K562 (cell line): ENCODE measurements around the gene TRPV6. TPM values are rescaled to one million over a fixed set of nuclear protein-coding genes. Genes with fewer than 3 reads are reported as not detected.
A peak's percentile ranks its signal among the peaks of the same experiment; 100 is the strongest.

Experiments used
- ATAC-seq: fragments of 200-7000 bp; cut with Tn5 transposase; 3 replicates; pipeline ENCODE4 v1.9.1; 2020; ENCODE audit warnings: moderate library complexity
- BruUV-seq: library from RNA; stranded (reverse); fragments of 400-500 nt; replicated peaks from 2 replicates; lab custom pipeline; 2021; lab: Mats Ljungman, UMichigan
- CTCF ChIA-PET: fragments of 300-600 bp; formaldehyde crosslinking; extraction: SDS; loops from one replicate; lab custom pipeline; 2021; ENCODE audit warnings: low intra/inter-chr PET ratio; lab: Yijun Ruan, JAX
- POLR2A ChIA-PET: fragments of 300-600, 350-650 bp; sonication (Branson Sonifier 250); formaldehyde crosslinking; extraction: SDS; loops from one replicate; lab custom pipeline; 2021; ENCODE audit warnings: antibody characterized with exemption, inconsistent platforms; lab: Yijun Ruan, JAX
- DNase-seq, 4 experiments: peaks; one replicate each; pipeline versions ENCODE4 v3.0.0 to v3.0.0-alpha.2; 2011 to 2018; ENCODE audit warnings: low spot score in 3 of 4, mixed read lengths in 3 of 4; ENCODE audit errors: extremely low read depth in 1 of 4
- FAIRE-seq: peaks from 2 replicates; lab custom pipeline; 2011; peaks lifted over from hg19 to GRCh38; lab: Jason Lieb, UNC
- H2AFZ ChIP-seq: 2 replicates; pipeline ENCODE4 v1.6.0; 2011; ENCODE audit warnings: low read depth, low read length, control low read depth, inconsistent platforms
- H3K27ac ChIP-seq: fragments of 200-600 bp; 3 replicates; pipeline ENCODE4 v1.8.0; 2011; ENCODE audit warnings: low read depth, mild to moderate bottlenecking, control low read depth, inconsistent platforms, low read length, moderate library complexity, mixed read lengths; ENCODE audit errors: extremely low read depth
- H3K27me3 ChIP-seq, 2 experiments: fragments of 300-600 bp in 1 of 2; 2 replicates in 1 of 2; 3 replicates in 1 of 2; pipeline versions ENCODE4 v1.6.0 to v1.8.0; 2011; ENCODE audit warnings: inconsistent platforms in 2 of 2, low read length in 2 of 2, mild to moderate bottlenecking in 1 of 2, mixed read lengths in 1 of 2, moderate library complexity in 1 of 2; ENCODE audit not compliant: control insufficient read depth in 2 of 2, insufficient read depth in 2 of 2
- H3K36me3 ChIP-seq: fragments of 300-600 bp; 3 replicates; pipeline ENCODE4 v1.8.0; 2011; ENCODE audit warnings: mild to moderate bottlenecking, low read length, inconsistent platforms; ENCODE audit not compliant: control insufficient read depth, insufficient read depth
- H3K4me1 ChIP-seq, 2 experiments: fragments of 200-600 bp in 1 of 2; replicated peaks in 1 of 2; 2 replicates in 1 of 2; 3 replicates in 1 of 2; pipeline versions ENCODE4 v1.5.1 to v1.8.0; 2011; ENCODE audit warnings: inconsistent platforms in 2 of 2, low read length in 2 of 2, mild to moderate bottlenecking in 1 of 2, mixed read lengths in 1 of 2, moderate library complexity in 1 of 2; ENCODE audit not compliant: control insufficient read depth in 2 of 2, insufficient read depth in 2 of 2
- H3K4me2 ChIP-seq: 2 replicates; pipeline ENCODE4 v1.6.1; 2011; ENCODE audit warnings: low read length, control low read depth, inconsistent platforms, mixed read lengths; ENCODE audit not compliant: insufficient read depth
- H3K4me3 ChIP-seq: fragments of 200-600 bp; sonication (generic), shearing (Covaris generic); 2 replicates; pipeline ENCODE4 v1.5.1; 2016; ENCODE audit warnings: control low read depth, inconsistent platforms
- H3K79me2 ChIP-seq: fragments of 200-600 bp; 3 replicates; pipeline ENCODE4 v1.8.0; 2011; ENCODE audit warnings: low read length, inconsistent platforms; ENCODE audit not compliant: control insufficient read depth, insufficient read depth
- H3K9ac ChIP-seq, 2 experiments: 2 replicates each; pipeline versions ENCODE4 v1.6.0 to v1.6.1; 2011; ENCODE audit warnings: low read depth in 2 of 2, low read length in 2 of 2, control low read depth in 1 of 2, inconsistent platforms in 1 of 2, mild to moderate bottlenecking in 1 of 2, mixed read lengths in 1 of 2; ENCODE audit not compliant: insufficient read depth in 1 of 2
- H3K9me1 ChIP-seq: one replicate; pipeline ENCODE4 v1.6.0; 2011; ENCODE audit warnings: inconsistent platforms, mild to moderate bottlenecking, low read length, moderate library complexity; ENCODE audit not compliant: control insufficient read depth, insufficient read depth
- H3K9me3 ChIP-seq: replicated peaks from 2 replicates; pipeline ENCODE4 v1.5.1; 2011; ENCODE audit warnings: low read depth, low read length, inconsistent platforms; ENCODE audit not compliant: control insufficient read depth, insufficient read depth
- H4K20me1 ChIP-seq: replicated peaks from 2 replicates; pipeline ENCODE4 v1.6.1; 2011; ENCODE audit warnings: low read length, inconsistent platforms, mixed read lengths; ENCODE audit not compliant: control insufficient read depth, insufficient read depth
- ASH1L ChIP-seq: fragments of 450-650 bp; IDR thresholded peaks from 2 replicates; pipeline ENCODE4 v1.6.1; 2018; ENCODE audit warnings: borderline replicate concordance, mild to moderate bottlenecking, low read depth; ENCODE audit not compliant: partially characterized antibody
- MYBL2 ChIP-seq, 2 experiments: fragments of 450-650 bp in 1 of 2; sonication (generic) in 1 of 2; formaldehyde crosslinking in 1 of 2; IDR thresholded peaks; 2 replicates each; pipeline versions ENCODE4 v1.6.1 to v1.8.1; 2017 to 2022; ENCODE audit warnings: borderline replicate concordance in 1 of 2, inconsistent platforms in 1 of 2, low read depth in 1 of 2, mild to moderate bottlenecking in 1 of 2, missing genetic modification reagents in 1 of 2, moderate library complexity in 1 of 2
- NR2F6 ChIP-seq: fragments of 450-650 bp; formaldehyde crosslinking; IDR thresholded peaks from 2 replicates; pipeline ENCODE4 v1.4.0; 2020; ENCODE audit warnings: mild to moderate bottlenecking
- ZBTB1 ChIP-seq: sonication (generic); formaldehyde crosslinking; IDR thresholded peaks from 2 replicates; pipeline ENCODE4 v1.8.1; 2023; ENCODE audit warnings: missing genetic modification reagents, low read depth, mild to moderate bottlenecking, borderline replicate concordance
- ZNF174 ChIP-seq: fragments of 250-450 bp; sonication (Bioruptor Pico); IDR thresholded peaks from 2 replicates; pipeline ENCODE4 v1.4.0; 2020; ENCODE audit warnings: mild to moderate bottlenecking
- ZNF589 ChIP-seq: fragments of 200-800 bp; sonication (Bioruptor generic); IDR thresholded peaks from 2 replicates; pipeline ENCODE4 v1.6.1; 2016; ENCODE audit warnings: low read depth, missing genetic modification characterization, missing compliant biosample characterization
- ZNF766 ChIP-seq: fragments of 200-800 bp; sonication (Bioruptor generic); conservative IDR thresholded peaks from 2 replicates; pipeline ENCODE4 v1.6.1; 2016; ENCODE audit warnings: missing genetic modification characterization, missing compliant biosample characterization
- WGBS: fragments of 100-300 bp; shearing (Covaris generic); methylation state at CpG from one replicate; pipeline ENCODE4 v1.1.6; 2016; ENCODE audit warnings: low coverage, mixed read lengths; ENCODE audit not compliant: insufficient coverage; ENCODE audit errors: missing lambda C conversion rate; 5-methylcytosine and 5-hydroxymethylcytosine counted together
- in situ Hi-C: fragments of 300-500 bp; cut with MboI; formaldehyde crosslinking; loops from 4 replicates; pipeline ENCODE4 v1.15.0; 2018; ENCODE audit warnings: inconsistent platforms, mixed read lengths
- intact Hi-C: fragments of 100-400 bp; cut with micrococcal nuclease; formaldehyde crosslinking; loops from 2 replicates; pipeline ENCODE4 v1.14.2; 2022
- polyA plus RNA-seq, 8 experiments: library from polyadenylated mRNA; depleted of rRNA in 4 of 8; stranded (reverse) in 5 of 8; unstranded in 3 of 8; fragments of >200 nt; fragmentation: Nextera tagmentation in 2 of 8; fragmentation: Illumina TruSeq in 1 of 8; extraction: Ambion mirVana in 2 of 8; extraction: Trizol in 1 of 8; gene quantifications; 2 replicates each; pipeline versions ENCODE4 v1.2.1 to v1.2.3, GENCODE V29; 2011 to 2014; ENCODE audit warnings: inconsistent platforms in 1 of 8, missing spikeins in 1 of 8
- total RNA-seq, 7 experiments: library from RNA; depleted of rRNA in 6 of 7; stranded (reverse); fragments of >200 nt in 6 of 7; fragmentation: Illumina TruSeq in 2 of 7; extraction: Trizol in 2 of 7; gene quantifications; 2 replicates each; pipeline versions ENCODE4 v1.2.1 to v1.2.3, GENCODE V29; 2011 to 2021; ENCODE audit warnings: low replicate concordance in 1 of 7
- TF ChIP-seq, protein P1 (sequence below): sonication (generic); formaldehyde crosslinking; IDR thresholded peaks from 2 replicates; pipeline ENCODE4 v1.9.0; 2022; ENCODE audit warnings: mild to moderate bottlenecking, missing genetic modification reagents

Gene TRPV6
- total and polyA plus RNA-seq, 9 of the 15 experiments (the other 6 are each of a cell fraction or from before 2014, with no cell fraction given), result 0.04 to 0.36 (median 0.11) TPM

DNA sequence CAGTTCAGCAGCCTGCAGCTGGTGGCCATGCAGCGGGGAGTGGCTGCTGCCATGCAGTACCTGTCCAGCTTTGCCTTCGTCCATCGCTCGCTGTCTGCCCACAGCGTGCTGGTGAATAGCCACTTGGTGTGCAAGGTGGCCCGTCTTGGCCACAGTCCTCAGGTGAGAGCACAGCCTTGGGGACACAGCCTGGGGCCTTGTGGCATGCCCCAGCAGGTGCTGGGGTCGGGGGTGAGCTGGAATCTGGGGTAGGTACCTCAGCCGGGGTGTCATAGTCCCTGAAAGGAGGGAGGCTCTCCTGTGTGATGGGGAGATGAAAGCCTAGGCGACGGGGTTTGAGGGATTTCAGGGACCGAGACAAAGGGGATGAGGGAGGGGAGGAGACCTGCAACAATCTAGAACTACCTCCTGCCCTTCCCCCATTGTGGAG is 16.5 kb downstream of the TRPV6 start:
- Histone ChIP-seq H3K9me1 (no peaks in the 10 kb centered on the region), H3K4me2 (no peak overlapping the region), H3K79me2 (no peaks in the 10 kb centered on the region), H3K4me3 (no peak overlapping the region), H3K36me3 (no peaks in the 10 kb centered on the region)
- no peak for ATAC-seq
- FAIRE-seq, result no peak
- BruUV-seq, result no TSS peak
- DNase-seq, result no peak
- WGBS, result 44% methylated on average over 11 of the region's 11 CpGs
- CTCF ChIA-PET, result no interaction called here
- no peak for TF ChIP-seq ZNF766
- no peak for TF ChIP-seq ASH1L
- TF ChIP-seq ZNF589 (CRISPR knock-in tag), result no peak
- TF ChIP-seq, protein P1, sequence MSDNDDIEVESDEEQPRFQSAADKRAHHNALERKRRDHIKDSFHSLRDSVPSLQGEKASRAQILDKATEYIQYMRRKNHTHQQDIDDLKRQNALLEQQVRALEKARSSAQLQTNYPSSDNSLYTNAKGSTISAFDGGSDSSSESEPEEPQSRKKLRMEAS (CRISPR knock-in tag), result 0 out of 2 replicates have a peak, but pooled peaks have one; percentile 10
- TF ChIP-seq NR2F6 (CRISPR knock-in tag), result no peak
- 0 out of 2 replicates have a peak, but pooled peaks have one; percentile 38 for TF ChIP-seq ZBTB1 (CRISPR knock-in tag)
- no peak for TF ChIP-seq MYBL2 (IDR thresholded peaks at IDR 0.05; ENCODE audit: low read depth)
- 0 out of 2 replicates have a peak, but pooled peaks have one; percentile 40 for TF ChIP-seq MYBL2 (CRISPR knock-in tag; IDR thresholded peaks at IDR 0.05; ENCODE audit: borderline replicate concordance)
- TF ChIP-seq ZNF174 (CRISPR knock-in tag), result no peak
- TF ChIP-seq, all 486 proteins: peak for 3
- in situ Hi-C loops, result no loop called here
- H3K9me3 ChIP-seq, result no peaks in the 10 kb centered on the region
- POLR2A ChIA-PET, result interaction anchor here (0.8 to 1.3 kb wide), 3 partner anchors 18 to 132 kb away, joined by 3 read pairs; no protein-coding TSS in a partner anchor
- intact Hi-C loops, result no loop called here
- no peak overlapping the region for H2AFZ ChIP-seq
- peaks cover 4% of the 10 kb centered on the region; the same call in 1 of the 2 replicates for H4K20me1 ChIP-seq
- H3K27ac ChIP-seq, result no peak overlapping the region
- H3K4me1 ChIP-seq, result peaks cover 0 to 30% of the 10 kb centered on the region in 2 experiments; a peak in 1 of 5 replicates
- H3K27me3 ChIP-seq, result peaks cover 6 to 62% of the 10 kb centered on the region in 2 experiments; a peak in 4 of 5 replicates
- 0 out of 4 replicates have a peak overlapping the region, but pooled peaks of 1 of the 2 experiments have one; percentile 11 for H3K9ac ChIP-seq
